Suppressor macrophage (primary cell): ENCODE data around the gene RMDN2.
A peak's percentile ranks its signal among the peaks of the same experiment; 100 is the strongest.

Experiments
- DNase-seq, 4 experiments: peaks; one replicate each; pipeline ENCODE4 v3.0.0-alpha.2; 2020 to 2022

The RMDN2 gene

DNA sequence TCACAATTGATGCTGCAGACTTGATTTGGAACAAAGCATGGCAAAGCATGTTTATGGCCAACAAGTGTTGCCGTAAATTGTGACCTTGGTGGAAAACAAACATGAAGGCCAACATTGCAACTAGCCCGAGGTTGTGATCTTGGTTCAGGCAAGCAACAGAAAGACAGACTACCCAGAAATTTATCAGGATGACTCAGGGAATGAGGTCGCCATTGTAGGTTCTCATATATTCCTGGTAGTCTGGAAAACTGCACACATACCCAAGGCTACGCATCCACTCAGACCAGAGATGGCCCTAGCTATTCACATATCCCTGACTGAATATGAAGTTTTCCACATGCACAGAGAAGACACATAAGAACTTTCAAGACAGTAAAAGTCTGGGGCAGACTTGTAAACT lies 120.7 kb downstream of the RMDN2 start:
- DNase-seq: no peak

DNA sequence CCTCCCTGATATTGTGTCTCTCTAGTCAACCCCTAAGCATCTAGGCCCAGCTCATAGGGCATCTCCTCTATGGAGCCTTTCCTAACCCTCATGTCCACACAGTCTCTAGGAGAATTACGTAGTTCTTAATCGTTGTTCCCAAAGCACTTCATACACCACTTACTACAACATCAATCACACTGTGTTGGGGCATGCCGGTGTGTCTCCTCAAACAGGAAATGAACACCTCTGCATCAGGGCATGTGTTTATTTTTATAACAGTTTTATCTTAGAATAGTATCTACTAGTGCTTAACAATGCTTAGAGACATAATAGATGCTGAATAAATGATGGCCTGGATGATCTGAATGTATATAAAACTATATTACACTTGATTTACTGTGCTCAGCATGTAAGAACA lies 131.1 kb downstream of the RMDN2 start:
- no peak for DNase-seq

DNA sequence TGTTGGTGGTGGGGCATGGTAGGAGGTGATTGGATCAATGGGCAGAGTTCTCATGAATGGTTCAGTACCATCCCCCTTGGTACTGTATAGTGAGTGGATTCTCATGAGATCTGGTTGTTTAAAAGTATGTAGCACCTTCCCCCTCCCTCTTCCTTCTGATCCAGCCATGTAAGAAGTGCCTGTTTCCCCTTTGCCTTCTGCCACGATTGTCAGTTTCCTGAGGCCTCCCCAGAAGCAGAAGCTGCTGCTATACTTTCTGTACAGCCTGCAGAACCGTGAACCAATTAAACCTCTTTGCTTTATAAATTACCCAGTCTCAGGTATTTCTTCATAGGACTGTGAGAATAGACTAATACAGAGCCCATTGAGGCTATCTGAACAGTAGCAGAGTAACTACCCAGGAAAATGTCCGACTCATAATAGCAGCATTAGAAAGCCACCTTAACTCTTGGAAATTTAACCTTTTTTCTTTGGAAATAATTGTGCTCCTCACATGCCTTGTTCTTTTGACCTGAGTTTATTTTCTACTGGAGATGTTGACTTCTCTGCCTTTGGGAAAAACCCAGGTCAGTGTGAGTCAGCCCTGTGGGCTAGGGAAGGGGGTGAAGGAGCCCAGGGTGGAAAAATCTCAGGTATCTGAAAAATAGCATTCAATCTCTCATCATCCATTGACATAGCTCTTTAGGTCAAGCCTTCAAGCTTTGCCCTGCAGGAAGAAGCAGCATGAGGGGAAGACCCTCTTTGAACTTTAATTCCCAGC lies 132.7 kb downstream of the RMDN2 start:
- peak; percentile 44 to 65 (median 56) for DNase-seq

DNA sequence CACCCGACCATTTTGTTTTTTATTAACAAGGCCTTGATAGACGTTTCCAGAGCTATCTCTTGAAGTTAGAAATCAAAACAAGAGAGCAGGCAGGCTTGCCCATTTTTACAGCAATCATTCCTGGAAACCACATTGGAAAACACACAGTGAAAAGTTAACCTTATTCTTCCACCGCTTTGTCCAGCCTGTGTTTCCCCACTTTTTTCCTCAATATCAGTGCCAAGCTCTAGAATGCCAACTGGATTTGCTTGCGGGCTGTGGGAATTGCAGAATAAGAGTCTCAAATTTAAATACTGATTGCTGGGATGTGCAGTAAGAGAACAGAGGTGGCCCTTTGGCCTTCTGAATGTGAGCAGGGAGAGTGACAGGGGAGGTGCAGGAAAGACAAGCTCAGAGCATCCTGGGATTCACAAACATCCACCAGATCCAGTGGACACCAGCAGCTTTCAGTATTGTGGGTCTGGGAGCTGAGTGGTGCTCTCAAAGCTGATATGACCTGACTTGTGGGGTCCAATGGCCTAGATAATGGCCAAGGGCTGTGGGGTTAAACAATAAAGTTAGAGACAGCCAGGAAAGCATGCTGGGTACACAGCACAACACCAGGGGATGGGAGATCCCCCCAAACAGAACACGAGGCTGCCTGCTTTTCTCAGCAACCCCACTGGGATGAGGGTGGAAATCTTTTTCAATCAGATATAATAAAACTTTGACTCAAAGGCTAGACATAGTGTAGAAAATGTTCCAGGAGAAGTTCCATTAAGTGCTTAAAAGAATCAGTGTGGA lies 135.3 kb downstream of the RMDN2 start:
- DNase-seq: no peak

DNA sequence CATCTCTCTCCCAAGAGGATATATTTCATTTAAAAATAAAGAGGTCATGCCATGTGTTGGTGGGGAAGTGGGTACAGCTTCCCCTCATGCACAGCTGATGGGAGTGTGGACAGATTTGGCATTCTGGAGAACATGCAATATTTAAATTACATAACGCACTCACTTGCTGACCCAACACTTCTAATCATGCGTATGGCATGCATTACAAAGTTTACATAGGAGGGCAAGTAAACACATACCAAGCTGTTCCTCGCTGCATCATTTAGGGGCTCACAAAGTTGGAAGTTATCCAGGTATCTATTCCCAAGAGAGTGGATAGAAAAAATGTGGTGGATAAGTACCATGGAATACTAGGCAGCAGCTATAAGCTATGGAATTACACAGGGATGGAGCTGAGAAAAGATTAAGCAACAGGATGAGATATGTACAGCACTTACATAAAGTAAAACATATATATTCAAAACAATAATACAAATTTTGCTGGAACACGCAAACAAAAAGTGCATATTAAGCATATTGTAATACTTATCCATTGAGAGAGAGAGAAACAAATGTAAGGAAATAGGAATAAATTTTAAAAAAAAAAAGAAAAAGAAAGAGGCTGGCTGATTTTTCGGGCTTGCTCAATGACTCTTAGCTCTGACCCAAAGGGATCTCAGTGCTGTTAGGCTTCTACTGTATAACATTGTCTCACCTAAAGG lies 139.9 kb downstream of the RMDN2 start:
- DNase-seq: peak; percentile 68 to 88 (median 78)

DNA sequence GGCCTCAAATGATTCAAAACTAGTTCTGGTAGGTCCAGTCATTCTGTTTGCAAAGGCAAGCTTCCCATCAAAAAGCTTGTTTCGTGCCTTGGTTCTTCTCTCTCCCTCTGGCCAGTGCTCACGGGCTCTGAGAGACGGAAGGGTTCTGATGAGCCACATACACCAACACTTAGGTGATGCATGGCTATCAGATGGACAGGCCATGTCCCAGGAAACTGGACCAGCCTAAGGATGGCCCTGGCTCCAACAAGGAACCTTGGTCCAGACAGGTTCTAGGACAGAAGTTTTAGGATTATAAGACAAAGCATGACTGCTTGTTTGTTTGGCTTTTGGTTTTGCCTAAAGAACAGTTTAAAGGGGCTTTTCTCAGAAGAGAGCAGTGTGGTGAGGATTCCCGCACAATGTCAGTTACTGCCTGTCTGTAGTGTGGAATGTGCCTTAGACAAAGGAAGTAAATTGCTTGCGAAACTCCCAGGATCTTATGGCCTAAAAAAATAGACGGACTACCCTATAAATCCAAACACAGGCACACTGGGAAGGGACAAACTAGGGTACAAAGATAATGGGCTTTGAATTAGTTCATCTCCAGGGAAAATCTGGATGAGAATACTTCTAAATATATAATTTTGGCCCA lies 140.5 kb downstream of the RMDN2 start:
- DNase-seq: peak in 3 of 4 experiments; percentile 15 to 45 (median 34)

DNA sequence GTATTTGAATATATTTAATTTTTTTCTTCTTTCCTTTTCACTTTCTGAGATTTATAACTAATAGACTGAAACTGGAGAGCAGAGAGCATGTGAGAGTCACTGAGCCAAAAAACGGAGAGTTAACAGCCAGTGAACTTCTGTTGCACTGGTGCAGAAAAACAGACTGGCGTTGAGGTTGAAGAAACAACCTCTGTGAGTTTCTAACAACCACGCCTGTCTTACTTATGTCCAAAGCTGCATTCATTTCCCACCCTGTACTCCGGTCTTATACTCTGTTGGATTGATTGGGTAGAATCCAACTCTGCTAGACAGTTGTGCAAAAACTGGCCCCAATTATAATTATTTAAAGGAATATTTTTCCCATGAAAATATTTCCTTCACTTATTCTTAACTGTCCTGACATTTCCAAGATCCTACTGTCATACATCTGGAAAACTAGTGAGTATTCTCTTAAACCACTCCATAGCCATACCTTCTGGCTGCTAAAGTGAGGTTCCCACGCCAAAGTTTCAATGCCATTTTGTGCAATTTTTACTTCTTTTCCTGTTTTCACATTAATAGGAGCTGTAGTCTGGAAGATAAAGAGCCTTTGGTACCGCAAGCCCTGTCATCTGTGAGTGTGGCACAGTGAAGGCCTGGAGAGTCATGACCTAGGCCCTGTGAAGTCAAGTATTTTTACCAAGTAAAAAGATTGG lies 141.5 kb downstream of the RMDN2 start:
- no peak for DNase-seq
